ENCODE results near the gene AMDHD2. TPM values are rescaled to one million over a fixed set of nuclear protein-coding genes. Genes with fewer than 3 reads are reported as not detected.

Gene AMDHD2
- total and polyA plus RNA-seq, 2 of the 13 experiments (the other 11 are each of a cell fraction or from before 2014, with no cell fraction given) = 33.5 to 39.1 TPM

- no peak for TF ChIP-seq ZSCAN12 (CRISPR knock-in tag; IDR thresholded peaks at IDR 0.05)
- TF ChIP-seq, protein P1, sequence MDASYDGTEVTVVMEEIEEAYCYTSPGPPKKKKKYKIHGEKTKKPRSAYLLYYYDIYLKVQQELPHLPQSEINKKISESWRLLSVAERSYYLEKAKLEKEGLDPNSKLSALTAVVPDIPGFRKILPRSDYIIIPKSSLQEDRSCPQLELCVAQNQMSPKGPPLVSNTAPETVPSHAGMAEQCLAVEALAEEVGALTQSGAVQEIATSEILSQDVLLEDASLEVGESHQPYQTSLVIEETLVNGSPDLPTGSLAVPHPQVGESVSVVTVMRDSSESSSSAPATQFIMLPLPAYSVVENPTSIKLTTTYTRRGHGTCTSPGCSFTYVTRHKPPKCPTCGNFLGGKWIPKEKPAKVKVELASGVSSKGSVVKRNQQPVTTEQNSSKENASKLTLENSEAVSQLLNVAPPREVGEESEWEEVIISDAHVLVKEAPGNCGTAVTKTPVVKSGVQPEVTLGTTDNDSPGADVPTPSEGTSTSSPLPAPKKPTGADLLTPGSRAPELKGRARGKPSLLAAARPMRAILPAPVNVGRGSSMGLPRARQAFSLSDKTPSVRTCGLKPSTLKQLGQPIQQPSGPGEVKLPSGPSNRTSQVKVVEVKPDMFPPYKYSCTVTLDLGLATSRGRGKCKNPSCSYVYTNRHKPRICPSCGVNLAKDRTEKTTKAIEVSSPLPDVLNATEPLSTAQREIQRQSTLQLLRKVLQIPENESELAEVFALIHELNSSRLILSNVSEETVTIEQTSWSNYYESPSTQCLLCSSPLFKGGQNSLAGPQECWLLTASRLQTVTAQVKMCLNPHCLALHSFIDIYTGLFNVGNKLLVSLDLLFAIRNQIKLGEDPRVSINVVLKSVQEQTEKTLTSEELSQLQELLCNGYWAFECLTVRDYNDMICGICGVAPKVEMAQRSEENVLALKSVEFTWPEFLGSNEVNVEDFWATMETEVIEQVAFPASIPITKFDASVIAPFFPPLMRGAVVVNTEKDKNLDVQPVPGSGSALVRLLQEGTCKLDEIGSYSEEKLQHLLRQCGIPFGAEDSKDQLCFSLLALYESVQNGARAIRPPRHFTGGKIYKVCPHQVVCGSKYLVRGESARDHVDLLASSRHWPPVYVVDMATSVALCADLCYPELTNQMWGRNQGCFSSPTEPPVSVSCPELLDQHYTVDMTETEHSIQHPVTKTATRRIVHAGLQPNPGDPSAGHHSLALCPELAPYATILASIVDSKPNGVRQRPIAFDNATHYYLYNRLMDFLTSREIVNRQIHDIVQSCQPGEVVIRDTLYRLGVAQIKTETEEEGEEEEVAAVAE (CRISPR knock-in tag; IDR thresholded peaks at IDR 0.05; ENCODE audit: borderline replicate concordance) = no peak
- no peak for TF ChIP-seq ZNF296 (CRISPR knock-in tag; conservative IDR thresholded peaks at IDR 0.05)
- no peak for TF ChIP-seq ZNF143 (CRISPR knock-in tag; IDR thresholded peaks at IDR 0.05)
Measured at GRCh38 chr16:2507052-2507659, 13.0 kb upstream of the AMDHD2 start (continued).

- Histone ChIP-seq H3K4me2 (ENCODE audit: low read depth, low read length) (no peak overlapping the region), H4K20me1 (ENCODE audit: insufficient read depth, low read length) (no peaks in the 10 kb centered on the region), H3K4me3 (replicated peaks in 1 of 3; ENCODE audit: insufficient read depth in 1 of 3, low read depth in 2 of 3, low read length in 3 of 3) (no peak overlapping the region), H3K9me3 (ENCODE audit: low read length) (no peaks in the 10 kb centered on the region), H3K9ac (ENCODE audit: insufficient read depth, low read depth, low read length) (no peak overlapping the region), H3K4me1 (ENCODE audit: insufficient read depth, low read length) (peaks cover 24% of the 10 kb centered on the region), H3K79me2 (ENCODE audit: insufficient read depth, low read length) (no peaks in the 10 kb centered on the region), H3K36me3 (replicated peaks in 1 of 2; ENCODE audit: control insufficient read depth in 1 of 2, insufficient read depth in 2 of 2, low read length in 2 of 2) (no peaks in the 10 kb centered on the region), H2AFZ (ENCODE audit: low read length) (no peak overlapping the region), H3K27me3 (ENCODE audit: control insufficient read depth in 1 of 2, insufficient read depth in 2 of 2, low read length in 2 of 2) (no peaks in the 10 kb centered on the region), H3K27ac (ENCODE audit: extremely low read length, insufficient read depth, low read length) (no peak overlapping the region)
- BruUV-seq (replicated peaks) = no TSS peak
- DNase-seq (ENCODE audit: low spot score) (no peak), ATAC-seq (no peak), FAIRE-seq (no peak)
- CTCF ChIA-PET (ENCODE audit: low intra/inter-chr PET ratio, low total read pairs) = no interaction called here
- in situ Hi-C loops (cut with HindIII; ENCODE audit: extremely low pct_ligation_motif_present, low pct_unique_long_range_greater_than_20kb) = no loop called here
- 98% methylated on average over 10 of the region's 11 CpGs for WGBS (ENCODE audit: low lambda C conversion rate)
- intact Hi-C loops (cut with micrococcal nuclease; ENCODE audit: unreplicated experiment) = loop anchor here (10.0 kb wide), 1 partner anchor 163 kb away; the partner anchor contains the start of gene ABCA3
- POLR2A ChIA-PET = no interaction called here
- TF ChIP-seq ZNF513 (CRISPR knock-in tag; conservative IDR thresholded peaks at IDR 0.05) = no peak
- TF ChIP-seq NFRKB (IDR thresholded peaks at IDR 0.05) = no peak
- no peak for TF ChIP-seq ZSCAN20 (CRISPR knock-in tag; IDR thresholded peaks at IDR 0.05; ENCODE audit: borderline replicate concordance)
- TF ChIP-seq, protein P2, sequence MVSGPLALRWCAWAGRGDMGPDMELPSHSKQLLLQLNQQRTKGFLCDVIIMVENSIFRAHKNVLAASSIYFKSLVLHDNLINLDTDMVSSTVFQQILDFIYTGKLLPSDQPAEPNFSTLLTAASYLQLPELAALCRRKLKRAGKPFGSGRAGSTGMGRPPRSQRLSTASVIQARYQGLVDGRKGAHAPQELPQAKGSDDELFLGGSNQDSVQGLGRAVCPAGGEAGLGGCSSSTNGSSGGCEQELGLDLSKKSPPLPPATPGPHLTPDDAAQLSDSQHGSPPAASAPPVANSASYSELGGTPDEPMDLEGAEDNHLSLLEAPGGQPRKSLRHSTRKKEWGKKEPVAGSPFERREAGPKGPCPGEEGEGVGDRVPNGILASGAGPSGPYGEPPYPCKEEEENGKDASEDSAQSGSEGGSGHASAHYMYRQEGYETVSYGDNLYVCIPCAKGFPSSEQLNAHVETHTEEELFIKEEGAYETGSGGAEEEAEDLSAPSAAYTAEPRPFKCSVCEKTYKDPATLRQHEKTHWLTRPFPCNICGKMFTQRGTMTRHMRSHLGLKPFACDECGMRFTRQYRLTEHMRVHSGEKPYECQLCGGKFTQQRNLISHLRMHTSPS (CRISPR knock-in tag; IDR thresholded peaks at IDR 0.05; ENCODE audit: low read depth) = no peak
- no peak for TF ChIP-seq RXRA (CRISPR knock-in tag; IDR thresholded peaks at IDR 0.05)
- TF ChIP-seq NR2F2 (IDR thresholded peaks at IDR 0.05; ENCODE audit: borderline replicate concordance, low read depth) = no peak
- no peak for TF ChIP-seq ZKSCAN5 (CRISPR knock-in tag; IDR thresholded peaks at IDR 0.05)
- no peak for TF ChIP-seq MEIS2 (CRISPR knock-in tag; IDR thresholded peaks at IDR 0.05)
- no peak for TF ChIP-seq NFIC (IDR thresholded peaks at IDR 0.05; ENCODE audit: low read length)
- TF ChIP-seq SRF (IDR thresholded peaks at IDR 0.05; ENCODE audit: low read depth, low read length) = no peak
- no peak for TF ChIP-seq AGO2 (optimal IDR thresholded peaks at IDR 0.05; ENCODE audit: low read depth, low read length)
- no peak for TF ChIP-seq ZNF556 (CRISPR knock-in tag; IDR thresholded peaks at IDR 0.05; ENCODE audit: borderline replicate concordance)
Measured at GRCh38 chr16:2507665-2508064, 12.5 kb upstream of the AMDHD2 start.
